ENCODE data around the gene COPS6.

The COPS6 gene

GRCh38 chr7:100128637-100128963 lies 39.8 kb downstream of the COPS6 start:
- TF ChIP-seq TCF12 (IDR thresholded peaks at IDR 0.05; ENCODE audit: low read depth), result no peak
- no peak for TF ChIP-seq CEBPB (IDR thresholded peaks at IDR 0.05)
- no peak for TF ChIP-seq ZBTB7A (IDR thresholded peaks at IDR 0.05; ENCODE audit: low read depth)
- TF ChIP-seq EGR1 (IDR thresholded peaks at IDR 0.05), result no peak
- TF ChIP-seq EP300 (IDR thresholded peaks at IDR 0.05; ENCODE audit: borderline replicate concordance), result no peak
- TF ChIP-seq NFIC (IDR thresholded peaks at IDR 0.05), result no peak
- no peak for TF ChIP-seq TAF1 (IDR thresholded peaks at IDR 0.05; ENCODE audit: low read depth)
- TF ChIP-seq YY1 (IDR thresholded peaks at IDR 0.05; ENCODE audit: low read depth), result no peak
- TF ChIP-seq FOXM1 (IDR thresholded peaks at IDR 0.05; ENCODE audit: borderline replicate concordance, low read depth), result no peak
- no peak for TF ChIP-seq USF1 (IDR thresholded peaks at IDR 0.05)
- TF ChIP-seq MAX (IDR thresholded peaks at IDR 0.05), result no peak
- no peak for TF ChIP-seq TEAD4 (IDR thresholded peaks at IDR 0.05)
- TF ChIP-seq REST (IDR thresholded peaks at IDR 0.05; ENCODE audit: low read depth), result no peak

- TF ChIP-seq MAX (IDR thresholded peaks at IDR 0.05), result no peak
- TF ChIP-seq FOXM1 (IDR thresholded peaks at IDR 0.05; ENCODE audit: borderline replicate concordance, low read depth), result no peak
- TF ChIP-seq TAF1 (IDR thresholded peaks at IDR 0.05; ENCODE audit: low read depth), result no peak
- TF ChIP-seq CREB1 (IDR thresholded peaks at IDR 0.05; ENCODE audit: low read depth), result no peak
- TF ChIP-seq USF1 (IDR thresholded peaks at IDR 0.05), result no peak
- TF ChIP-seq EGR1 (IDR thresholded peaks at IDR 0.05), result no peak
- TF ChIP-seq EP300 (IDR thresholded peaks at IDR 0.05; ENCODE audit: borderline replicate concordance), result no peak
- TF ChIP-seq RAD21 (IDR thresholded peaks at IDR 0.05; ENCODE audit: low read depth), result peak; percentile 66
Observed at GRCh38 chr7:100130608-100131453, 42.1 kb downstream of the COPS6 start.

- no peak for TF ChIP-seq ZBTB7A (IDR thresholded peaks at IDR 0.05; ENCODE audit: low read depth)
- TF ChIP-seq MAX (IDR thresholded peaks at IDR 0.05), result no peak
- no peak for TF ChIP-seq NFIC (IDR thresholded peaks at IDR 0.05)
- no peak for TF ChIP-seq EP300 (IDR thresholded peaks at IDR 0.05; ENCODE audit: borderline replicate concordance)
- TF ChIP-seq EGR1 (IDR thresholded peaks at IDR 0.05), result no peak
- no peak for TF ChIP-seq YY1 (IDR thresholded peaks at IDR 0.05; ENCODE audit: low read depth)
- TF ChIP-seq CEBPB (IDR thresholded peaks at IDR 0.05), result no peak
- TF ChIP-seq TEAD4 (IDR thresholded peaks at IDR 0.05), result no peak
- no peak for TF ChIP-seq USF1 (IDR thresholded peaks at IDR 0.05)
- no peak for TF ChIP-seq CREB1 (IDR thresholded peaks at IDR 0.05; ENCODE audit: low read depth)
- TF ChIP-seq RAD21 (IDR thresholded peaks at IDR 0.05; ENCODE audit: low read depth), result no peak
- TF ChIP-seq FOXM1 (IDR thresholded peaks at IDR 0.05; ENCODE audit: borderline replicate concordance, low read depth), result no peak
- no peak for TF ChIP-seq TAF1 (IDR thresholded peaks at IDR 0.05; ENCODE audit: low read depth)
- no peak for TF ChIP-seq REST (IDR thresholded peaks at IDR 0.05; ENCODE audit: low read depth)
Observed at GRCh38 chr7:100132126-100132525, 43.4 kb downstream of the COPS6 start.

GRCh38 chr7:100132697-100133151 lies 44.0 kb downstream of the COPS6 start:
- TF ChIP-seq FOXM1 (IDR thresholded peaks at IDR 0.05; ENCODE audit: borderline replicate concordance, low read depth) (no peak), USF1 (IDR thresholded peaks at IDR 0.05) (no peak), CEBPB (IDR thresholded peaks at IDR 0.05) (no peak), RAD21 (IDR thresholded peaks at IDR 0.05; ENCODE audit: low read depth) (peak; percentile 89), TEAD4 (IDR thresholded peaks at IDR 0.05) (no peak), EGR1 (IDR thresholded peaks at IDR 0.05) (no peak), EP300 (IDR thresholded peaks at IDR 0.05; ENCODE audit: borderline replicate concordance) (no peak)

Data from Ishikawa (cell line).